K562 (cell line): ENCODE results near the gene COL16A1. TPM values are rescaled to one million over a fixed set of nuclear protein-coding genes. Genes with fewer than 3 reads are reported as not detected.

Experiments
- E2F1 ChIP-seq: sonication (generic); formaldehyde crosslinking; IDR thresholded peaks from 2 replicates; pipeline ENCODE4 v1.8.1; 2023; ENCODE audit warnings: mild to moderate bottlenecking, missing genetic modification reagents, moderate library complexity
- LCOR ChIP-seq: sonication (generic); formaldehyde crosslinking; IDR thresholded peaks from 2 replicates; pipeline ENCODE4 v1.8.0; 2022; ENCODE audit warnings: mild to moderate bottlenecking, missing genetic modification reagents
- MAX ChIP-seq: sonication (generic); formaldehyde crosslinking; IDR thresholded peaks from 2 replicates; pipeline ENCODE4 v1.9.0; 2022; ENCODE audit warnings: mild to moderate bottlenecking, missing genetic modification reagents
- NCOA1 ChIP-seq: fragments of 450-650 bp; IDR thresholded peaks from 2 replicates; pipeline ENCODE4 v1.6.1; 2016; ENCODE audit warnings: low read depth
- TEAD4 ChIP-seq, 2 experiments: sonication (generic) in 1 of 2; formaldehyde crosslinking in 1 of 2; IDR thresholded peaks; 2 replicates each; pipeline versions ENCODE4 v1.6.1 to v1.8.0; 2012 to 2022; ENCODE audit warnings: borderline replicate concordance in 1 of 2, inconsistent platforms in 1 of 2, low read length in 1 of 2, mild to moderate bottlenecking in 1 of 2, missing genetic modification reagents in 1 of 2
- USF1 ChIP-seq: sonication (generic); formaldehyde crosslinking; IDR thresholded peaks from 2 replicates; pipeline ENCODE4 v1.9.0; 2022; ENCODE audit warnings: mild to moderate bottlenecking, missing genetic modification reagents
- WHSC1 ChIP-seq: IDR thresholded peaks from one replicate; pipeline ENCODE4 v1.6.1; 2012; ENCODE audit warnings: low read length, control low read depth, inconsistent platforms
- ZBTB2 ChIP-seq: fragments of 450-650 bp; IDR thresholded peaks from 2 replicates; pipeline ENCODE4 v1.6.1; 2016; ENCODE audit warnings: antibody characterized with exemption
- polyA plus RNA-seq, 8 experiments: library from polyadenylated mRNA; depleted of rRNA in 4 of 8; stranded (reverse) in 5 of 8; unstranded in 3 of 8; fragments of >200 nt; fragmentation: Nextera tagmentation in 2 of 8; fragmentation: Illumina TruSeq in 1 of 8; extraction: Ambion mirVana in 2 of 8; extraction: Trizol in 1 of 8; gene quantifications; 2 replicates each; pipeline versions ENCODE4 v1.2.1 to v1.2.3, GENCODE V29; 2011 to 2014; ENCODE audit warnings: inconsistent platforms in 1 of 8, missing spikeins in 1 of 8
- total RNA-seq, 7 experiments: library from RNA; depleted of rRNA in 6 of 7; stranded (reverse); fragments of >200 nt in 6 of 7; fragmentation: Illumina TruSeq in 2 of 7; extraction: Trizol in 2 of 7; gene quantifications; 2 replicates each; pipeline versions ENCODE4 v1.2.1 to v1.2.3, GENCODE V29; 2011 to 2021; ENCODE audit warnings: low replicate concordance in 1 of 7

Gene COL16A1
- total and polyA plus RNA-seq, 9 of the 15 experiments (the other 6 are each of a cell fraction or from before 2014, with no cell fraction given), result 0.11 to 0.60 (median 0.11) TPM; not detected in 6

- no peak for TF ChIP-seq TEAD4 (IDR thresholded peaks at IDR 0.05; ENCODE audit: low read length)
- no peak for TF ChIP-seq TEAD4 (CRISPR knock-in tag; IDR thresholded peaks at IDR 0.05; ENCODE audit: borderline replicate concordance)
- no peak for TF ChIP-seq LCOR (CRISPR knock-in tag)
- no peak for TF ChIP-seq MAX (CRISPR knock-in tag)
- TF ChIP-seq USF1 (CRISPR knock-in tag), result 0 out of 2 replicates have a peak, but pooled peaks have one; percentile 18
- TF ChIP-seq E2F1 (CRISPR knock-in tag), result no peak
- TF ChIP-seq ZBTB2, result no peak
- no peak for TF ChIP-seq WHSC1
- TF ChIP-seq NCOA1, result no peak
These were observed 9.5 kb downstream of the COL16A1 start (continued) for GRCh38 chr1:31694069-31694963.
